Duodenal mucosa (tissue), 2 donors: ENCODE data around the gene TRIM77.
"Not testable (repeated sequence)": the region's sequence is repeated elsewhere in the genome, so short reads cannot be mapped to it uniquely, and the experiment has no call there.

Source experiments
- H3K27ac ChIP-seq: one replicate; pipeline ENCODE4 v1.7.0; 2013; ENCODE audit warnings: low read depth, low read length
- H3K27me3 ChIP-seq, 2 donors: one replicate each; pipeline ENCODE4 v1.7.0; 2013; ENCODE audit warnings: low read length in 2 of 2, control low read depth in 1 of 2; ENCODE audit not compliant: insufficient read depth in 2 of 2, control insufficient read depth in 1 of 2
- H3K36me3 ChIP-seq, 2 donors: one replicate each; pipeline ENCODE4 v1.7.0; 2013; ENCODE audit warnings: low read length in 2 of 2, control low read depth in 1 of 2; ENCODE audit not compliant: insufficient read depth in 2 of 2, control insufficient read depth in 1 of 2
- H3K4me1 ChIP-seq, 2 donors: one replicate each; pipeline ENCODE4 v1.7.0; 2013; ENCODE audit warnings: low read length in 2 of 2, control low read depth in 1 of 2; ENCODE audit not compliant: insufficient read depth in 2 of 2, control insufficient read depth in 1 of 2
- H3K4me3 ChIP-seq, 2 donors: one replicate each; pipeline ENCODE4 v1.7.0; 2013; ENCODE audit warnings: low read length in 2 of 2, low read depth in 1 of 2
- H3K9ac ChIP-seq, 2 donors: one replicate each; pipeline ENCODE4 v1.7.0; 2013; ENCODE audit warnings: low read length in 2 of 2, low read depth in 1 of 2
- H3K9me3 ChIP-seq, 2 donors: one replicate each; pipeline ENCODE4 v1.7.0; 2013; ENCODE audit warnings: low read length in 2 of 2, control low read depth in 1 of 2; ENCODE audit not compliant: control insufficient read depth in 1 of 2

Gene TRIM77

DNA sequence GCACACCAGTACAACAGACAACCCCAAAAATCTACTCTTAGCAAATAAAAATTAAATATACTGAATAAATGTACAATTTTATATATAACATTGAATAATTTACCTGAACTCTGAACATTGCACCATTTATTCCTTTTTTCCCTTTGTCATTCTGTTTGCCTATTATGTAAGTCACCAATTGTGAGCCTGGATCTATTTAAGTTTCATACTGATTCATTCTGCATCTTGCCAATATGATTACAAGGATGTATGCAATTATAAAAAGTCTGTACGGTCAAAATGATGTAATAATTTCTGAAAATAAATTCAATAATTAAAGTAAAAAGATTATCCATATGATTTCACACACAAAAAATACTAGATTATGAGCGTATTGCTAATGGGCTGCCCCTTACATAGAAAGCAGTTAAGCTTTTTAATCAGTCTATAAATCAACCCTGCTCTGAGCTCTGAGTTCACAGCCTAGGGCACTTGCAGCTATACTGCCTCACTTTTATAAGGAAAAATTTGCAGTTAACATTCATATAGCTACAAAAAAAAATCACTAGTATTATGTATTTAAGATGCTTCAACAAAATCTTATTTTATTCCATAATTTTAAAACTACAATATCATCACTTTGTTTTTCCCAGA is 14.9 kb downstream of the TRIM77 start:
- H3K9ac ChIP-seq, H3K4me3 ChIP-seq, H3K9me3 ChIP-seq, H3K4me1 ChIP-seq, H3K27me3 ChIP-seq, H3K27ac ChIP-seq, H3K36me3 ChIP-seq: not testable (repeated sequence)

DNA sequence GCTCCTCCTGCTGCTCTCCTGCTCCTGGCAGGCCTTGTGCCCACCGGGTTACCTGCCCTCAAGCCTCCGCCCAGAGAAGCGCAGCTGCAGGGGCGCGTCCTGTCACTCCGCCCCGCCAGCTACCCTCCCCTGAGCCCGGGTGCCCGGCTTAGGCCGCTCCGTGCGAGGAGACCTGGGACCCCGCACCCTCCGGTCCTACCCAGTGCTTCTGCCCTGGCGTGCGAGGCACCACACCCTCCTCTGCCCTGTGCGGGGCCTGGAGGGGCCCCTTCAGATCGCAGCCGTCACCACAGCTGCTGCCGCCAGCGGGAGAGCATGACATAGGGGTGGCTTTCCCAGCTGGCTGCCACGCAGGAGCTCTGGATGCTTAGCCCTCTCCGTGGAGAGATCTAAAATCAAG is 20.1 kb downstream of the TRIM77 start:
- not testable (repeated sequence) for H3K9me3 ChIP-seq, H3K27me3 ChIP-seq, H3K4me3 ChIP-seq, H3K4me1 ChIP-seq, H3K9ac ChIP-seq, H3K27ac ChIP-seq, H3K36me3 ChIP-seq

DNA sequence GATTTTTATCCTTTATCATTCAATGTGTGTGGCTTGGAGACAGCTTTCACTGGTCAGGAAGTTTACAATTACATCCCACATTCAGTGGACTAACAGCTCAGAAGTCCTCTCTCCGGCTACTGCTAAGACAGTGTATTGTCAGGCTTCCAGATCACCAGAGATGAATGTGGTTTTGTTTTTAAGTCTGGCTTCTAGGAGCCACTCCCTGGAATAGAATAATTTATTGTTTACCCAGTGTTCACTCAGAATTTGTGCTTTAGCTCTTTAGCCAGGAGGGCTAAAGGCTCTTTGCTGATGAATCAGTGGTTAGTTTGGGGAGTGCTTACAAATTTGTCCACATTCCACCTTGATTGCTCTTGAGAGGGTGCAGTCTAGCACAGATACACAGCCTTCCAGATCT is 26.5 kb downstream of the TRIM77 start:
- Histone ChIP-seq H3K27ac (no peak overlapping the region), H3K4me3 (no peak overlapping the region), H3K27me3 (no peaks in the 10 kb centered on the region), H3K9me3 (no peaks in the 10 kb centered on the region), H3K4me1 (no peaks in the 10 kb centered on the region), H3K36me3 (no peaks in the 10 kb centered on the region), H3K9ac (no peak overlapping the region)

DNA sequence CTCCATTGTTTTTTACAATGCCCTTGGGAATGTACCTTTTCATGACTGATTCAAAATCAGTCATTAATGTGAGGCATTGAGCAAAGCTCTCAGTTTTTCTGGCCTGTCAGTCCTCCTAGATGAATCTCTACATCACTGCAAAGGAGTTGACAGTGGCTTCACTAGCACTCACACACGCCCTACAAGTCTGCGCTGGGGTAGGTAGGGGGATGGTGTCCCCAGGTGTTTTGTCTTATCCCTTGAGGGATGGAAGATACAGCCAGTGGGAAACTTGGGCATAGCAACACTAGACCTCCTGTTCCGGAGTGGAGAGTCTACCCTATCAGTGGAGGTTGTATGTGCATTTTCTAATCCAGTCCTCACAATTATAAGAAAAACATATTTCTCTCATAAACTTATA is 27.0 kb downstream of the TRIM77 start:
- Histone ChIP-seq H3K9ac (no peak overlapping the region), H3K27ac (no peak overlapping the region), H3K27me3 (no peaks in the 10 kb centered on the region), H3K36me3 (no peaks in the 10 kb centered on the region), H3K4me1 (no peaks in the 10 kb centered on the region), H3K9me3 (no peaks in the 10 kb centered on the region), H3K4me3 (no peak overlapping the region)

DNA sequence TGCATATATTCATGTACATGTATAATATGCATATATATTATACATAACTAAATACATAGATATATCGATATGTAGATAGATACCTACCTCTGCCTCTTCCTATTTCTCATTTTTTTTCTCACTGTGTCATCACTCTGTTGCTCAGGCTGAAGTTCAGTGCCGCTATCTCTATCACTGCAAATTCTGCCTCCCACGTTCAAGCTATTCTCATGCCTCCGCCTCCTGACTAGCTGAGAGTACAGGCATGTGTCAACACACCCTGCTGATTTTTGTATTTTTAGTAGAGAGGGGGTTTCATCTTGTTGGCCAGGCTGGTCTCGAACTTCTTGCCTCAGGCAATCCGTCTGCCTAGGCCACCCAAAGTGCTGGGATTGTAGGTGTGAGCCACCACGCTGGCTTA is 31.3 kb downstream of the TRIM77 start:
- H3K9ac ChIP-seq, H3K9me3 ChIP-seq, H3K4me3 ChIP-seq, H3K27me3 ChIP-seq, H3K36me3 ChIP-seq, H3K27ac ChIP-seq, H3K4me1 ChIP-seq: not testable (repeated sequence)

DNA sequence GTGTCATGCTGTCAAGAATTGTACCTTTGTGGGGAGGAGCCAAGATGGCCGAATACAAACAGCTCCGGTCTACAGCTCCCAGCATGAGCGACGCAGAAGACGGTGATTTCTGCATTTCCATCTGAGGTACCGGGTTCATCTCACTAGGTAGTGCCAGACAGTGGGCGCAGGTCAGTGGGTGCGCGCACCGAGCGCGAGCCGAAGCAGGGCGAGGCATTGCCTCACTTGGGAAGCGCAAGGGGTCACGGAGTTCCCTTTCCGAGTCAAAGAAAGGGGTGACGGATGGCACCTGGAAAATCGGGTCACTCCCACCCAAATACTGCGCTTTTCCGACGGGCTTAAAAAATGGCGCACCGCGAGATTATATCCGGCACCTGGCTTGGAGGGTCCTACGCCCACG is 34.1 kb downstream of the TRIM77 start:
- not testable (repeated sequence) for H3K36me3 ChIP-seq, H3K4me3 ChIP-seq

DNA sequence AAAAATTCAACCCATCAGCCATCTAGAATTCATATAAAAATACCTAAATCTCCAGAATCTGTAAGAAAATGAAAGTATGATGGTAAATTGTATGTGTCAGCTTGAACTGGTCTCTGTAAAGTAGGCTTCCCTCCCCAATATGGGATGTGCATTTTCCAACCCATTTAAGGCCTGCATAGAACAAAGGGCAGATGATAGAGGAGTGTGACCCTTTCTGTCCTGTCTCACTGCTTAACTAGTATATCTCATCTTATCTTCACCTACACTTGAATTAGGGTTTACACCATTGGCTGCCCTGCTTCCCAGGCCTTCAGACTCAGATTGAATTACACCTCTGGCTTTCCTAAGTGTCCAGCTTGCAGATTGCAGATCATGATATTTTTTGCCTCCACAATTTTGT is 40.7 kb downstream of the TRIM77 start:
- H3K36me3 ChIP-seq, H3K9me3 ChIP-seq, H3K9ac ChIP-seq, H3K27ac ChIP-seq, H3K27me3 ChIP-seq, H3K4me1 ChIP-seq, H3K4me3 ChIP-seq: not testable (repeated sequence)

More for the DNA sequence above, 34.1 kb downstream of the TRIM77 start:
- not testable (repeated sequence) for H3K4me1 ChIP-seq, H3K9ac ChIP-seq, H3K27ac ChIP-seq, H3K9me3 ChIP-seq, H3K27me3 ChIP-seq
